K562 (cell line): ENCODE results near the gene INVS. TPM values are rescaled to one million over a fixed set of nuclear protein-coding genes. Genes with fewer than 3 reads are reported as not detected.

Experiments used
- ATAC-seq: fragments of 200-7000 bp; cut with Tn5 transposase; 3 replicates; pipeline ENCODE4 v1.9.1; 2020; ENCODE audit warnings: moderate library complexity
- BruUV-seq: library from RNA; stranded (reverse); fragments of 400-500 nt; replicated peaks from 2 replicates; lab custom pipeline; 2021; lab: Mats Ljungman, UMichigan
- CTCF ChIA-PET: fragments of 300-600 bp; formaldehyde crosslinking; extraction: SDS; loops from one replicate; lab custom pipeline; 2021; ENCODE audit warnings: low intra/inter-chr PET ratio; lab: Yijun Ruan, JAX
- POLR2A ChIA-PET: fragments of 300-600, 350-650 bp; sonication (Branson Sonifier 250); formaldehyde crosslinking; extraction: SDS; loops from one replicate; lab custom pipeline; 2021; ENCODE audit warnings: antibody characterized with exemption, inconsistent platforms; lab: Yijun Ruan, JAX
- DNase-seq, 4 experiments: peaks; one replicate each; pipeline versions ENCODE4 v3.0.0 to v3.0.0-alpha.2; 2011 to 2018; ENCODE audit warnings: low spot score in 3 of 4, mixed read lengths in 3 of 4; ENCODE audit errors: extremely low read depth in 1 of 4
- FAIRE-seq: peaks from 2 replicates; lab custom pipeline; 2011; peaks lifted over from hg19 to GRCh38; lab: Jason Lieb, UNC
- H2AFZ ChIP-seq: 2 replicates; pipeline ENCODE4 v1.6.0; 2011; ENCODE audit warnings: low read depth, low read length, control low read depth, inconsistent platforms
- H3K27ac ChIP-seq: fragments of 200-600 bp; 3 replicates; pipeline ENCODE4 v1.8.0; 2011; ENCODE audit warnings: low read depth, mild to moderate bottlenecking, control low read depth, inconsistent platforms, low read length, moderate library complexity, mixed read lengths; ENCODE audit errors: extremely low read depth
- H3K27me3 ChIP-seq, 2 experiments: fragments of 300-600 bp in 1 of 2; 2 replicates in 1 of 2; 3 replicates in 1 of 2; pipeline versions ENCODE4 v1.6.0 to v1.8.0; 2011; ENCODE audit warnings: inconsistent platforms in 2 of 2, low read length in 2 of 2, mild to moderate bottlenecking in 1 of 2, mixed read lengths in 1 of 2, moderate library complexity in 1 of 2; ENCODE audit not compliant: control insufficient read depth in 2 of 2, insufficient read depth in 2 of 2
- H3K36me3 ChIP-seq: fragments of 300-600 bp; 3 replicates; pipeline ENCODE4 v1.8.0; 2011; ENCODE audit warnings: mild to moderate bottlenecking, low read length, inconsistent platforms; ENCODE audit not compliant: control insufficient read depth, insufficient read depth
- H3K4me1 ChIP-seq, 2 experiments: fragments of 200-600 bp in 1 of 2; replicated peaks in 1 of 2; 2 replicates in 1 of 2; 3 replicates in 1 of 2; pipeline versions ENCODE4 v1.5.1 to v1.8.0; 2011; ENCODE audit warnings: inconsistent platforms in 2 of 2, low read length in 2 of 2, mild to moderate bottlenecking in 1 of 2, mixed read lengths in 1 of 2, moderate library complexity in 1 of 2; ENCODE audit not compliant: control insufficient read depth in 2 of 2, insufficient read depth in 2 of 2
- H3K4me2 ChIP-seq: 2 replicates; pipeline ENCODE4 v1.6.1; 2011; ENCODE audit warnings: low read length, control low read depth, inconsistent platforms, mixed read lengths; ENCODE audit not compliant: insufficient read depth
- H3K4me3 ChIP-seq: fragments of 200-600 bp; sonication (generic), shearing (Covaris generic); 2 replicates; pipeline ENCODE4 v1.5.1; 2016; ENCODE audit warnings: control low read depth, inconsistent platforms
- H3K79me2 ChIP-seq: fragments of 200-600 bp; 3 replicates; pipeline ENCODE4 v1.8.0; 2011; ENCODE audit warnings: low read length, inconsistent platforms; ENCODE audit not compliant: control insufficient read depth, insufficient read depth
- H3K9ac ChIP-seq, 2 experiments: 2 replicates each; pipeline versions ENCODE4 v1.6.0 to v1.6.1; 2011; ENCODE audit warnings: low read depth in 2 of 2, low read length in 2 of 2, control low read depth in 1 of 2, inconsistent platforms in 1 of 2, mild to moderate bottlenecking in 1 of 2, mixed read lengths in 1 of 2; ENCODE audit not compliant: insufficient read depth in 1 of 2
- H3K9me1 ChIP-seq: one replicate; pipeline ENCODE4 v1.6.0; 2011; ENCODE audit warnings: inconsistent platforms, mild to moderate bottlenecking, low read length, moderate library complexity; ENCODE audit not compliant: control insufficient read depth, insufficient read depth
- H3K9me3 ChIP-seq: replicated peaks from 2 replicates; pipeline ENCODE4 v1.5.1; 2011; ENCODE audit warnings: low read depth, low read length, inconsistent platforms; ENCODE audit not compliant: control insufficient read depth, insufficient read depth
- H4K20me1 ChIP-seq: replicated peaks from 2 replicates; pipeline ENCODE4 v1.6.1; 2011; ENCODE audit warnings: low read length, inconsistent platforms, mixed read lengths; ENCODE audit not compliant: control insufficient read depth, insufficient read depth
- BMI1 ChIP-seq: fragments of 150-350 bp; IDR thresholded peaks from 2 replicates; pipeline ENCODE4 v1.6.1; 2014; ENCODE audit warnings: low read length
- BRD4 ChIP-seq: fragments of 200-600 bp; sonication (generic); IDR thresholded peaks from 2 replicates; pipeline ENCODE4 v1.6.1; 2017; ENCODE audit warnings: inconsistent platforms
- C11orf30 ChIP-seq: fragments of 450-650 bp; IDR thresholded peaks from 2 replicates; pipeline ENCODE4 v1.6.1; 2016; ENCODE audit warnings: low read depth, mild to moderate bottlenecking
- CBFA2T2 ChIP-seq: fragments of 450-650 bp; conservative IDR thresholded peaks from 2 replicates; pipeline ENCODE4 v1.6.1; 2017; ENCODE audit warnings: mild to moderate bottlenecking
- EP400 ChIP-seq: fragments of 450-650 bp; IDR thresholded peaks from 2 replicates; pipeline ENCODE4 v1.6.1; 2017; ENCODE audit warnings: antibody characterized with exemption, mild to moderate bottlenecking, moderate library complexity
- ESRRA ChIP-seq: fragments of 450-650 bp; IDR thresholded peaks from 2 replicates; pipeline ENCODE4 v1.6.1; 2014; ENCODE audit warnings: low read depth, mild to moderate bottlenecking, moderate library complexity, borderline replicate concordance
- FOSL1 ChIP-seq: fragments of 200-800 bp; sonication (Bioruptor generic); conservative IDR thresholded peaks from 2 replicates; pipeline ENCODE4 v1.6.1; 2016; ENCODE audit warnings: missing genetic modification characterization, missing compliant biosample characterization
- FOXA1 ChIP-seq: fragments of 450-650 bp; IDR thresholded peaks from 2 replicates; pipeline ENCODE4 v1.6.1; 2016; ENCODE audit warnings: mild to moderate bottlenecking, borderline replicate concordance
- KDM5B ChIP-seq: fragments of 200-600 bp; sonication (generic); IDR thresholded peaks from 2 replicates; pipeline ENCODE4 v1.6.1; 2012; ENCODE audit warnings: low read depth, mild to moderate bottlenecking, moderate library complexity, low read length, control low read depth, inconsistent platforms; ENCODE audit not compliant: insufficient replicate concordance
- KLF13 ChIP-seq: fragments of 450-650 bp; IDR thresholded peaks from 2 replicates; pipeline ENCODE4 v1.6.1; 2016; ENCODE audit warnings: missing genetic modification characterization, low read depth, mild to moderate bottlenecking, missing compliant biosample characterization, moderate library complexity, borderline replicate concordance
- MAFK ChIP-seq: IDR thresholded peaks from 2 replicates; pipeline ENCODE4 v1.6.1; 2011; ENCODE audit warnings: low read length, improper control_type of control experiment
- MEF2D ChIP-seq: conservative IDR thresholded peaks from 2 replicates; pipeline ENCODE4 v1.6.1; 2016; ENCODE audit warnings: low read depth, missing genetic modification characterization, missing compliant biosample characterization
- MYBL2 ChIP-seq, 2 experiments: fragments of 450-650 bp in 1 of 2; sonication (generic) in 1 of 2; formaldehyde crosslinking in 1 of 2; IDR thresholded peaks; 2 replicates each; pipeline versions ENCODE4 v1.6.1 to v1.8.1; 2017 to 2022; ENCODE audit warnings: borderline replicate concordance in 1 of 2, inconsistent platforms in 1 of 2, low read depth in 1 of 2, mild to moderate bottlenecking in 1 of 2, missing genetic modification reagents in 1 of 2, moderate library complexity in 1 of 2
- NFE2 ChIP-seq: IDR thresholded peaks from 2 replicates; pipeline ENCODE4 v1.6.1; 2014; ENCODE audit warnings: antibody characterized with exemption, low read depth
- NONO ChIP-seq, 2 experiments: fragments of 200-400 bp in 1 of 2; fragments of 450-650 bp in 1 of 2; formaldehyde crosslinking in 1 of 2; IDR thresholded peaks; 2 replicates each; pipeline ENCODE4 v1.6.1; 2017; ENCODE audit warnings: low read depth in 2 of 2, mild to moderate bottlenecking in 2 of 2, moderate library complexity in 2 of 2, low read length in 1 of 2
- PKNOX1 ChIP-seq: fragments of 450-650 bp; IDR thresholded peaks from 2 replicates; pipeline ENCODE4 v1.6.1; 2016
- POLR2AphosphoS2 ChIP-seq: IDR thresholded peaks from 2 replicates; pipeline ENCODE4 v1.6.1; 2012; ENCODE audit warnings: low read length, improper control_type of control experiment
- RHOXF2B ChIP-seq: fragments of 250-450 bp; sonication (Bioruptor Pico); conservative IDR thresholded peaks from 2 replicates; pipeline ENCODE4 v1.5.1; 2021
- SMARCE1 ChIP-seq: fragments of 450-650 bp; IDR thresholded peaks from 2 replicates; pipeline ENCODE4 v1.7.1; 2016; ENCODE audit warnings: mild to moderate bottlenecking
- SRSF3 ChIP-seq: fragments of 200-400 bp; formaldehyde crosslinking; IDR thresholded peaks from 2 replicates; pipeline ENCODE4 v1.6.1; 2016; ENCODE audit warnings: mild to moderate bottlenecking, low read length, moderate library complexity; ENCODE audit not compliant: insufficient read depth
- TCF3 ChIP-seq: sonication (generic); formaldehyde crosslinking; IDR thresholded peaks from 2 replicates; pipeline ENCODE4 v1.4.0; 2020; ENCODE audit warnings: mild to moderate bottlenecking, missing genetic modification reagents
- TSC22D4 ChIP-seq: fragments of 450-650 bp; IDR thresholded peaks from 2 replicates; pipeline ENCODE4 v1.6.1; 2016; ENCODE audit warnings: missing genetic modification characterization, missing biosample characterization, control low read depth
- ZC3H4 ChIP-seq: sonication (generic); formaldehyde crosslinking; IDR thresholded peaks from 2 replicates; pipeline ENCODE4 v1.9.0; 2021; ENCODE audit warnings: missing genetic modification reagents, borderline replicate concordance
- ZNF445 ChIP-seq: fragments of 250-450 bp; sonication (Bioruptor Pico); IDR thresholded peaks from 2 replicates; pipeline ENCODE4 v1.4.0; 2020; ENCODE audit warnings: low read depth, mild to moderate bottlenecking, moderate library complexity
- WGBS: fragments of 100-300 bp; shearing (Covaris generic); methylation state at CpG from one replicate; pipeline ENCODE4 v1.1.6; 2016; ENCODE audit warnings: low coverage, mixed read lengths; ENCODE audit not compliant: insufficient coverage; ENCODE audit errors: missing lambda C conversion rate; 5-methylcytosine and 5-hydroxymethylcytosine counted together
- in situ Hi-C: fragments of 300-500 bp; cut with MboI; formaldehyde crosslinking; loops from 4 replicates; pipeline ENCODE4 v1.15.0; 2018; ENCODE audit warnings: inconsistent platforms, mixed read lengths
- intact Hi-C: fragments of 100-400 bp; cut with micrococcal nuclease; formaldehyde crosslinking; loops from 2 replicates; pipeline ENCODE4 v1.14.2; 2022
- polyA plus RNA-seq, 8 experiments: library from polyadenylated mRNA; depleted of rRNA in 4 of 8; stranded (reverse) in 5 of 8; unstranded in 3 of 8; fragments of >200 nt; fragmentation: Nextera tagmentation in 2 of 8; fragmentation: Illumina TruSeq in 1 of 8; extraction: Ambion mirVana in 2 of 8; extraction: Trizol in 1 of 8; gene quantifications; 2 replicates each; pipeline versions ENCODE4 v1.2.1 to v1.2.3, GENCODE V29; 2011 to 2014; ENCODE audit warnings: inconsistent platforms in 1 of 8, missing spikeins in 1 of 8
- total RNA-seq, 7 experiments: library from RNA; depleted of rRNA in 6 of 7; stranded (reverse); fragments of >200 nt in 6 of 7; fragmentation: Illumina TruSeq in 2 of 7; extraction: Trizol in 2 of 7; gene quantifications; 2 replicates each; pipeline versions ENCODE4 v1.2.1 to v1.2.3, GENCODE V29; 2011 to 2021; ENCODE audit warnings: low replicate concordance in 1 of 7
- TF ChIP-seq, protein P1 (sequence below): fragments of 250-450 bp; sonication (Bioruptor Pico); IDR thresholded peaks from 2 replicates; pipeline ENCODE4 v1.6.1; 2021; ENCODE audit warnings: mild to moderate bottlenecking

The INVS gene
- total and polyA plus RNA-seq, 9 of the 15 experiments (the other 6 are each of a cell fraction or from before 2014, with no cell fraction given) = 0.77 to 18.5 (median 10.0) TPM

GRCh38 chr9:100084128-100084453 lies 15.0 kb upstream of the INVS start:
- peaks cover 2% of the 10 kb centered on the region; the same call in 1 of the 2 replicates for H3K9me3 ChIP-seq
- no peaks in the 10 kb centered on the region for H3K27me3 ChIP-seq
- H3K36me3 ChIP-seq = no peaks in the 10 kb centered on the region
- ATAC-seq (peak; percentile 48), DNase-seq (peak in 2 of 4 experiments; percentile 23 to 50), FAIRE-seq (no peak)
- ChIA-PET CTCF (no interaction called here), POLR2A (interaction anchor here (0.6 to 5.1 kb wide), 2 partner anchors 12 to 29 kb away, joined by 3 to 35 read pairs; no protein-coding TSS in a partner anchor)
- H3K79me2 ChIP-seq = peaks cover 99% of the 10 kb centered on the region
- BruUV-seq = no TSS peak
- H3K9ac ChIP-seq = peak overlapping the region in 1 of 2 experiments; percentile 38; a peak in 2 of 4 replicates
- H3K4me2 ChIP-seq = peak overlapping the region; percentile 61
- peaks cover 4 to 18% of the 10 kb centered on the region in 2 experiments; a peak in 3 of 5 replicates for H3K4me1 ChIP-seq
- intact Hi-C loops = no loop called here
- H3K9me1 ChIP-seq = no peaks in the 10 kb centered on the region
- 6% methylated on average over 1 of the region's 1 CpG for WGBS
- H4K20me1 ChIP-seq = no peaks in the 10 kb centered on the region
- H3K27ac ChIP-seq = peak overlapping the region; percentile 45
- H2AFZ ChIP-seq = no peak overlapping the region
- in situ Hi-C loops = no loop called here
- no peak overlapping the region for H3K4me3 ChIP-seq
- no peak for TF ChIP-seq ZNF445 (CRISPR knock-in tag)
- no peak for TF ChIP-seq NFE2
- TF ChIP-seq C11orf30 = no peak
- no peak for TF ChIP-seq BMI1
- TF ChIP-seq PKNOX1 = peak; percentile 32; the same call in 1 of the 2 replicates
- TF ChIP-seq TCF3 = peak; percentile 79
- peak; percentile 60 for TF ChIP-seq CBFA2T2
- TF ChIP-seq BRD4 = no peak
- TF ChIP-seq FOSL1 (tag) = 0 out of 2 replicates have a peak, but pooled peaks have one; percentile 17
- no peak for TF ChIP-seq FOXA1
- no peak for TF ChIP-seq NONO (IDR thresholded peaks at IDR 0.05; ENCODE audit: low read depth in 2 of 2, low read length in 1 of 2)
- TF ChIP-seq ESRRA = 0 out of 2 replicates have a peak, but pooled peaks have one; percentile 12
- no peak for TF ChIP-seq TSC22D4 (tag)
- no peak for TF ChIP-seq MYBL2 (IDR thresholded peaks at IDR 0.05; ENCODE audit: low read depth)
- TF ChIP-seq MYBL2 (CRISPR knock-in tag; IDR thresholded peaks at IDR 0.05; ENCODE audit: borderline replicate concordance) = no peak
- TF ChIP-seq KDM5B = no peak
- TF ChIP-seq SRSF3 = no peak
- no peak for TF ChIP-seq POLR2AphosphoS2
- no peak for TF ChIP-seq RHOXF2B (CRISPR knock-in tag)
- no peak for TF ChIP-seq ZC3H4
- TF ChIP-seq MAFK = no peak
- no peak for TF ChIP-seq SMARCE1
- TF ChIP-seq KLF13 = no peak
- TF ChIP-seq MEF2D (tag) = 0 out of 2 replicates have a peak, but pooled peaks have one; percentile 59
- no peak for TF ChIP-seq EP400
- TF ChIP-seq, protein P1, sequence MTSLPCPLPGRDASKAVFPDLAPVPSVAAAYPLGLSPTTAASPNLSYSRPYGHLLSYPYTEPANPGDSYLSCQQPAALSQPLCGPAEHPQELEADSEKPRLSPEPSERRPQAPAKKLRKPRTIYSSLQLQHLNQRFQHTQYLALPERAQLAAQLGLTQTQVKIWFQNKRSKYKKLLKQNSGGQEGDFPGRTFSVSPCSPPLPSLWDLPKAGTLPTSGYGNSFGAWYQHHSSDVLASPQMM (CRISPR knock-in tag) = no peak
